Measurements from ENCODE around the gene CNTNAP2. TPM values are rescaled to one million over a fixed set of nuclear protein-coding genes. Genes with fewer than 3 reads are reported as not detected.

Gene CNTNAP2
- total RNA-seq, 1 experiment from 2014 or later, result 64.5 TPM

DNA sequence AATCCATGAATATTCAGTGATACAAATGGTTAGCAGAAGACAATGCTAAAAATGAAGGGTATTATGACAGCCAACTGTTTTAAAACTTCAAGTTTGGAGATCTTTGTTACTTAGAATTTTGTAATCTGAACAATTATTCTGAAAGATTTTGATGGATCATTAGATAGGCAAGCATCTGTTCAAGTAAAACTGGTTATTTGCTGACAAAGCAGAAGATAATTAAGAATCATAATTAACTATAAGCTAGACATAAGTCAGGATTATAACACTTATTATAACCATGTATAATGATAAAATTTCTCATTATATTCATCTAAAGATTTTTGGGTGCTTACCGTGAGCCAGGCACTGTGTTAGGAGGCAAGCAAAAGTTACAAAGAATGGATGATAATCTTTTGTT, 1145.1 kb downstream of the CNTNAP2 start:
- Histone ChIP-seq H2BK120ac (ENCODE audit: low read depth, low read length, poor library complexity, severe bottlenecking) (no peak overlapping the region), H3K27ac (ENCODE audit: insufficient read length, low read depth, low read length) (no peak overlapping the region), H4K20me1 (ENCODE audit: control insufficient read depth, insufficient read depth, insufficient read length) (no peaks in the 10 kb centered on the region), H3K9me3 (ENCODE audit: control insufficient read depth, low read depth, low read length) (no peaks in the 10 kb centered on the region), H3K4ac (ENCODE audit: low read depth, low read length) (no peak overlapping the region), H3K9ac (ENCODE audit: extremely low read depth, insufficient read length, low read length) (no peak overlapping the region), H2BK5ac (ENCODE audit: insufficient read length, low read length) (no peak overlapping the region), H2BK12ac (ENCODE audit: insufficient read length, low read depth, low read length) (no peak overlapping the region), H3K27me3 (ENCODE audit: insufficient read depth, low read length) (no peaks in the 10 kb centered on the region), H2BK20ac (ENCODE audit: low read depth, low read length, poor library complexity, severe bottlenecking) (no peak overlapping the region), H2AK5ac (ENCODE audit: insufficient read length, low read length) (no peak overlapping the region), H2AFZ (ENCODE audit: low read length) (no peak overlapping the region), H3K23ac (ENCODE audit: insufficient read length, low read depth, low read length) (no peak overlapping the region), H3K79me1 (ENCODE audit: insufficient read depth, low read depth, low read length, poor library complexity, severe bottlenecking) (no peaks in the 10 kb centered on the region), H3T11ph (ENCODE audit: low read length) (no peak overlapping the region), H3K4me1 (ENCODE audit: insufficient read depth, low read length) (no peaks in the 10 kb centered on the region), H3K4me2 (ENCODE audit: insufficient read depth, insufficient read length, low read length) (no peak overlapping the region), H3K14ac (ENCODE audit: insufficient read depth, low read length) (no peak overlapping the region), H3K56ac (ENCODE audit: insufficient read length, low read depth, low read length) (no peak overlapping the region), H4K91ac (ENCODE audit: insufficient read length, low read depth, low read length) (no peak overlapping the region), H3K79me2 (ENCODE audit: insufficient read depth, low read length) (no peaks in the 10 kb centered on the region), H3K18ac (ENCODE audit: insufficient read length, low read depth, low read length) (no peak overlapping the region), H3K23me2 (ENCODE audit: insufficient read length, low read depth, low read length, poor library complexity, severe bottlenecking) (no peaks in the 10 kb centered on the region), H2BK15ac (ENCODE audit: low read depth, low read length) (no peak overlapping the region), H4K8ac (replicated peaks; ENCODE audit: insufficient read length, low read depth, low read length) (no peak overlapping the region), H4K5ac (ENCODE audit: insufficient read length, low read depth, low read length) (no peak overlapping the region)
- Mint-ChIP-seq H3K36me3 (ENCODE audit: insufficient read depth in 1 of 3, low read depth in 3 of 3) (no peaks in the 10 kb centered on the region), H3K27me3 (ENCODE audit: low read depth) (no peaks in the 10 kb centered on the region), H3K27ac (no peak overlapping the region), H3K9me3 (no peaks in the 10 kb centered on the region), H3K4me1 (no peaks in the 10 kb centered on the region), H3K4me3 (no peak overlapping the region)
- TF ChIP-seq, protein P1, sequence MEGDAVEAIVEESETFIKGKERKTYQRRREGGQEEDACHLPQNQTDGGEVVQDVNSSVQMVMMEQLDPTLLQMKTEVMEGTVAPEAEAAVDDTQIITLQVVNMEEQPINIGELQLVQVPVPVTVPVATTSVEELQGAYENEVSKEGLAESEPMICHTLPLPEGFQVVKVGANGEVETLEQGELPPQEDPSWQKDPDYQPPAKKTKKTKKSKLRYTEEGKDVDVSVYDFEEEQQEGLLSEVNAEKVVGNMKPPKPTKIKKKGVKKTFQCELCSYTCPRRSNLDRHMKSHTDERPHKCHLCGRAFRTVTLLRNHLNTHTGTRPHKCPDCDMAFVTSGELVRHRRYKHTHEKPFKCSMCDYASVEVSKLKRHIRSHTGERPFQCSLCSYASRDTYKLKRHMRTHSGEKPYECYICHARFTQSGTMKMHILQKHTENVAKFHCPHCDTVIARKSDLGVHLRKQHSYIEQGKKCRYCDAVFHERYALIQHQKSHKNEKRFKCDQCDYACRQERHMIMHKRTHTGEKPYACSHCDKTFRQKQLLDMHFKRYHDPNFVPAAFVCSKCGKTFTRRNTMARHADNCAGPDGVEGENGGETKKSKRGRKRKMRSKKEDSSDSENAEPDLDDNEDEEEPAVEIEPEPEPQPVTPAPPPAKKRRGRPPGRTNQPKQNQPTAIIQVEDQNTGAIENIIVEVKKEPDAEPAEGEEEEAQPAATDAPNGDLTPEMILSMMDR (conservative IDR thresholded peaks at IDR 0.05), result no peak
- no peak for DNase-seq
- no CpG with 5 or more reads among the region's 1 CpG for WGBS (ENCODE audit: extremely low coverage, insufficient read length, low lambda C conversion rate)
